ENCODE results near the gene INPP5F. TPM values are rescaled to one million over a fixed set of nuclear protein-coding genes. Genes with fewer than 3 reads are reported as not detected.
"Not testable (repeated sequence)": the region's sequence is repeated elsewhere in the genome, so short reads cannot be mapped to it uniquely, and the experiment has no call there.

The INPP5F gene
- total RNA-seq, 1 donor from 2014 or later, result 46.1 TPM

- H3K36me3 Mint-ChIP-seq (ENCODE audit: insufficient read depth), result peaks cover 12% of the 10 kb centered on the region
- no peak for DNase-seq (ENCODE audit: low spot score, unreplicated experiment)
- no peaks in the 10 kb centered on the region for H3K27me3 Mint-ChIP-seq
- H3K9me3 Mint-ChIP-seq (ENCODE audit: low read depth), result peaks cover 11% of the 10 kb centered on the region
- H3K27ac Mint-ChIP-seq, result no peak overlapping the region
- H3K4me1 Mint-ChIP-seq (ENCODE audit: low read depth), result peaks cover 7% of the 10 kb centered on the region
- no peak overlapping the region for H3K4me3 Mint-ChIP-seq (ENCODE audit: low read depth)
- no peak for TF ChIP-seq CTCF (IDR thresholded peaks at IDR 0.05; ENCODE audit: unreplicated experiment)
Observed at GRCh38 chr10:119862524-119862923, 136.7 kb downstream of the INPP5F start.

- DNase-seq (ENCODE audit: low spot score, unreplicated experiment), result no peak
- TF ChIP-seq CTCF (IDR thresholded peaks at IDR 0.05; ENCODE audit: unreplicated experiment), result no peak
Observed at GRCh38 chr10:119863951-119864565, 138.2 kb downstream of the INPP5F start.

GRCh38 chr10:119865699-119866240, 139.9 kb downstream of the INPP5F start:
- Mint-ChIP-seq H3K36me3 (ENCODE audit: insufficient read depth) (peaks cover 9% of the 10 kb centered on the region), H3K9me3 (ENCODE audit: low read depth) (peaks cover 11% of the 10 kb centered on the region), H3K27me3 (no peaks in the 10 kb centered on the region), H3K4me1 (ENCODE audit: low read depth) (peaks cover 12% of the 10 kb centered on the region), H3K4me3 (ENCODE audit: low read depth) (no peak overlapping the region), H3K27ac (no peak overlapping the region)
- DNase-seq (ENCODE audit: low spot score, unreplicated experiment), result no peak
- TF ChIP-seq CTCF (IDR thresholded peaks at IDR 0.05; ENCODE audit: unreplicated experiment), result no peak

More at GRCh38 chr10:119863951-119864565, 138.2 kb downstream of the INPP5F start:
- Mint-ChIP-seq H3K9me3 (ENCODE audit: low read depth) (peaks cover 11% of the 10 kb centered on the region), H3K27me3 (no peaks in the 10 kb centered on the region), H3K36me3 (ENCODE audit: insufficient read depth) (peaks cover 11% of the 10 kb centered on the region), H3K4me1 (ENCODE audit: low read depth) (peaks cover 12% of the 10 kb centered on the region), H3K4me3 (ENCODE audit: low read depth) (no peak overlapping the region), H3K27ac (no peak overlapping the region)

- Mint-ChIP-seq H3K4me3 (ENCODE audit: low read depth) (no peak overlapping the region), H3K9me3 (ENCODE audit: low read depth) (peaks cover 11% of the 10 kb centered on the region), H3K4me1 (ENCODE audit: low read depth) (peaks cover 19% of the 10 kb centered on the region), H3K36me3 (ENCODE audit: insufficient read depth) (peaks cover 9% of the 10 kb centered on the region), H3K27ac (no peak overlapping the region), H3K27me3 (no peaks in the 10 kb centered on the region)
- DNase-seq (ENCODE audit: low spot score, unreplicated experiment), result no peak
- TF ChIP-seq CTCF (IDR thresholded peaks at IDR 0.05; ENCODE audit: unreplicated experiment), result no peak
Observed at GRCh38 chr10:119867317-119867716, 141.5 kb downstream of the INPP5F start.

- H3K36me3 Mint-ChIP-seq (ENCODE audit: insufficient read depth); H3K9me3 Mint-ChIP-seq (ENCODE audit: low read depth); H3K4me3 Mint-ChIP-seq (ENCODE audit: low read depth); H3K27ac Mint-ChIP-seq; H3K27me3 Mint-ChIP-seq; DNase-seq (ENCODE audit: low spot score, unreplicated experiment): not testable (repeated sequence)
- H3K4me1 Mint-ChIP-seq (ENCODE audit: low read depth), result peaks cover 22% of the 10 kb centered on the region
Observed at GRCh38 chr10:119869398-119869797, 143.5 kb downstream of the INPP5F start.

Measured in progenitor cell of endocrine pancreas (in vitro differentiated cells).